H9 (cell line): ENCODE results near the gene HS1BP3. TPM values are rescaled to one million over a fixed set of nuclear protein-coding genes. Genes with fewer than 3 reads are reported as not detected.
A peak's percentile ranks its signal among the peaks of the same experiment; 100 is the strongest.

Experiments used
- DNase-seq: peaks from one replicate; pipeline ENCODE4 v3.0.0-alpha.2; 2017
- H2AFZ ChIP-seq: one replicate; pipeline ENCODE4 v1.6.1; 2013; ENCODE audit warnings: mild to moderate bottlenecking, low read length, control low read depth, moderate library complexity
- H2AK5ac ChIP-seq: 2 replicates; pipeline ENCODE4 v1.6.1; 2013; ENCODE audit warnings: low read length, control low read depth, mixed read lengths; ENCODE audit not compliant: insufficient read length
- H2BK120ac ChIP-seq: one replicate; pipeline ENCODE4 v1.6.1; 2013; ENCODE audit warnings: low read depth, mild to moderate bottlenecking, low read length, control low read depth, inconsistent platforms; ENCODE audit not compliant: poor library complexity, severe bottlenecking
- H2BK12ac ChIP-seq: 2 replicates; pipeline ENCODE4 v1.6.1; 2013; ENCODE audit warnings: low read length, control low read depth, mixed read lengths, low read depth; ENCODE audit not compliant: insufficient read length
- H2BK15ac ChIP-seq: 2 replicates; pipeline ENCODE4 v1.6.1; 2013; ENCODE audit warnings: low read depth, low read length, control low read depth
- H2BK20ac ChIP-seq: one replicate; pipeline ENCODE4 v1.6.1; 2013; ENCODE audit warnings: low read depth, mild to moderate bottlenecking, low read length, control low read depth, inconsistent platforms; ENCODE audit not compliant: poor library complexity, severe bottlenecking
- H2BK5ac ChIP-seq: 2 replicates; pipeline ENCODE4 v1.6.1; 2013; ENCODE audit warnings: low read length, control low read depth, mixed read lengths; ENCODE audit not compliant: insufficient read length
- H3K14ac ChIP-seq: 2 replicates; pipeline ENCODE4 v1.6.1; 2013; ENCODE audit warnings: low read length, control low read depth; ENCODE audit not compliant: insufficient read depth
- H3K18ac ChIP-seq: 2 replicates; pipeline ENCODE4 v1.6.1; 2013; ENCODE audit warnings: low read depth, mild to moderate bottlenecking, mixed read lengths, low read length, control low read depth; ENCODE audit not compliant: insufficient read length
- H3K23ac ChIP-seq: 2 replicates; pipeline ENCODE4 v1.6.1; 2013; ENCODE audit warnings: low read length, control low read depth, mixed read lengths, low read depth; ENCODE audit not compliant: insufficient read length
- H3K23me2 ChIP-seq: 2 replicates; pipeline ENCODE4 v1.6.1; 2013; ENCODE audit warnings: low read depth, mild to moderate bottlenecking, mixed read lengths, low read length, control low read depth; ENCODE audit not compliant: insufficient read length, poor library complexity, severe bottlenecking
- H3K27ac ChIP-seq: 2 replicates; pipeline ENCODE4 v1.5.1; 2013; ENCODE audit warnings: low read length, control low read depth, mixed read lengths, low read depth; ENCODE audit not compliant: insufficient read length
- H3K27me3 ChIP-seq: 2 replicates; pipeline ENCODE4 v1.6.1; 2013; ENCODE audit warnings: low read length, control low read depth, inconsistent platforms; ENCODE audit not compliant: insufficient read depth
- H3K4ac ChIP-seq: 2 replicates; pipeline ENCODE4 v1.6.1; 2013; ENCODE audit warnings: low read depth, mild to moderate bottlenecking, control low read depth, inconsistent platforms, low read length, moderate library complexity
- H3K4me1 ChIP-seq: 2 replicates; pipeline ENCODE4 v1.6.1; 2013; ENCODE audit warnings: low read length, control low read depth, inconsistent platforms; ENCODE audit not compliant: insufficient read depth
- H3K4me2 ChIP-seq: 2 replicates; pipeline ENCODE4 v1.6.1; 2013; ENCODE audit warnings: low read length, control low read depth, mixed read lengths; ENCODE audit not compliant: insufficient read length, insufficient read depth
- H3K56ac ChIP-seq: 2 replicates; pipeline ENCODE4 v1.6.1; 2013; ENCODE audit warnings: low read depth, mild to moderate bottlenecking, mixed read lengths, low read length, control low read depth; ENCODE audit not compliant: insufficient read length
- H3K79me1 ChIP-seq: 2 replicates; pipeline ENCODE4 v1.6.1; 2013; ENCODE audit warnings: low read depth, mild to moderate bottlenecking, moderate library complexity, low read length, control low read depth, inconsistent platforms; ENCODE audit not compliant: insufficient read depth, poor library complexity, severe bottlenecking
- H3K79me2 ChIP-seq: 2 replicates; pipeline ENCODE4 v1.6.1; 2013; ENCODE audit warnings: low read length, control low read depth, inconsistent platforms; ENCODE audit not compliant: insufficient read depth
- H3K9ac ChIP-seq: 2 replicates; pipeline ENCODE4 v1.6.1; 2013; ENCODE audit warnings: low read length, control low read depth, mixed read lengths; ENCODE audit not compliant: insufficient read length; ENCODE audit errors: extremely low read depth
- H3K9me3 ChIP-seq: one replicate; pipeline ENCODE4 v1.6.1; 2013; ENCODE audit warnings: low read depth, low read length, inconsistent platforms; ENCODE audit not compliant: control insufficient read depth
- H3T11ph ChIP-seq: one replicate; pipeline ENCODE4 v1.6.1; 2013; ENCODE audit warnings: mild to moderate bottlenecking, low read length, control low read depth, inconsistent platforms
- H4K20me1 ChIP-seq: one replicate; pipeline ENCODE4 v1.6.1; 2013; ENCODE audit not compliant: control insufficient read depth, insufficient read length, insufficient read depth
- H4K5ac ChIP-seq: 2 replicates; pipeline ENCODE4 v1.6.1; 2013; ENCODE audit warnings: low read depth, mild to moderate bottlenecking, mixed read lengths, low read length, control low read depth; ENCODE audit not compliant: insufficient read length
- H4K8ac ChIP-seq: replicated peaks from 2 replicates; pipeline ENCODE4 v1.6.1; 2013; ENCODE audit warnings: low read length, control low read depth, mixed read lengths, low read depth; ENCODE audit not compliant: insufficient read length
- H4K91ac ChIP-seq: 2 replicates; pipeline ENCODE4 v1.6.1; 2013; ENCODE audit warnings: low read depth, mild to moderate bottlenecking, moderate library complexity, mixed read lengths, low read length, control low read depth; ENCODE audit not compliant: insufficient read length
- H3K27ac Mint-ChIP-seq, 3 experiments: 2 replicates in 2 of 3; 3 replicates in 1 of 3; pipeline ENCODE4 v1.8.0; 2020 to 2021; ENCODE audit warnings: mixed read lengths in 3 of 3, mild to moderate bottlenecking in 1 of 3, moderate library complexity in 1 of 3
- H3K27me3 Mint-ChIP-seq: 2 replicates; pipeline ENCODE4 v1.8.0; 2021; ENCODE audit warnings: low read depth, mild to moderate bottlenecking, moderate library complexity, mixed read lengths
- H3K36me3 Mint-ChIP-seq, 3 experiments: 2 replicates in 2 of 3; 3 replicates in 1 of 3; pipeline ENCODE4 v1.8.0; 2020 to 2021; ENCODE audit warnings: low read depth in 3 of 3, mixed read lengths in 3 of 3; ENCODE audit not compliant: insufficient read depth in 1 of 3
- H3K4me1 Mint-ChIP-seq, 2 experiments: 2 replicates each; pipeline ENCODE4 v1.8.0; 2020; ENCODE audit warnings: mixed read lengths in 2 of 2
- H3K4me3 Mint-ChIP-seq, 2 experiments: 2 replicates in 1 of 2; 3 replicates in 1 of 2; pipeline ENCODE4 v1.8.0; 2020 to 2021; ENCODE audit warnings: mild to moderate bottlenecking in 2 of 2, mixed read lengths in 2 of 2, moderate library complexity in 1 of 2
- H3K9me3 Mint-ChIP-seq, 2 experiments: 2 replicates in 1 of 2; 3 replicates in 1 of 2; pipeline ENCODE4 v1.8.0; 2020; ENCODE audit warnings: mild to moderate bottlenecking in 2 of 2, mixed read lengths in 2 of 2, moderate library complexity in 1 of 2
- CTCF ChIP-seq: fragments of 200-600 bp; sonication (generic); conservative IDR thresholded peaks from 3 replicates; pipeline ENCODE4 v1.8.0; 2021; ENCODE audit warnings: antibody characterized with exemption, mild to moderate bottlenecking
- WGBS: extraction: QIAGEN DNeasy Blood & Tissue Kit; methylation state at CpG from one replicate; pipeline ENCODE4 v1.1.7; 2013; ENCODE audit warnings: missing lambda C conversion rate, low lambda C conversion rate, mixed read lengths; ENCODE audit not compliant: insufficient read length; ENCODE audit errors: extremely low coverage; 5-methylcytosine and 5-hydroxymethylcytosine counted together
- total RNA-seq: library from RNA; stranded (reverse); gene quantifications from 2 replicates; pipeline ENCODE4 v1.2.1, GENCODE V29; 2021

The HS1BP3 gene
- total RNA-seq, 1 experiment from 2014 or later = 11.1 TPM

- H3K14ac ChIP-seq = no peak overlapping the region; the same call in 1 of the 2 replicates
- H3K27ac ChIP-seq = no peak overlapping the region
- Mint-ChIP-seq H3K4me1 (peaks cover 25 to 28% of the 10 kb centered on the region in 2 experiments), H3K9me3 (no peaks in the 10 kb centered on the region), H3K27ac (no peak overlapping the region), H3K4me3 (peak overlapping the region; percentile 57 to 82; a peak in 3 of 5 replicates), H3K27me3 (peaks cover 28% of the 10 kb centered on the region), H3K36me3 (peaks cover 0 to 2% (median 0%) of the 10 kb centered on the region in 3 experiments; a peak in 2 of 7 replicates)
- H2BK120ac ChIP-seq = no peak overlapping the region
- no peaks in the 10 kb centered on the region for H3K27me3 ChIP-seq
- no peaks in the 10 kb centered on the region for H3K9me3 ChIP-seq
- no peaks in the 10 kb centered on the region; the same call in 1 of the 2 replicates for H3K4me1 ChIP-seq
- H2BK20ac ChIP-seq = no peak overlapping the region
- no peak overlapping the region for H4K8ac ChIP-seq
- no peak overlapping the region for H3K56ac ChIP-seq
- no peak overlapping the region for H2AK5ac ChIP-seq
- no peaks in the 10 kb centered on the region for H3K79me1 ChIP-seq
- no peak overlapping the region for H2BK15ac ChIP-seq
- H3K23me2 ChIP-seq = peaks cover 5% of the 10 kb centered on the region
- no peak overlapping the region for H2BK12ac ChIP-seq
- no peak overlapping the region for H2BK5ac ChIP-seq
- no CpG with 5 or more reads among the region's 11 CpGs for WGBS
- H3K23ac ChIP-seq = no peak overlapping the region
- H3K9ac ChIP-seq = no peak overlapping the region
- no peak overlapping the region for H4K91ac ChIP-seq
- H3K18ac ChIP-seq = no peak overlapping the region
- H3T11ph ChIP-seq = no peak overlapping the region
- no peak overlapping the region for H2AFZ ChIP-seq
- H3K79me2 ChIP-seq = no peaks in the 10 kb centered on the region
- H3K4me2 ChIP-seq = no peak overlapping the region
- H3K4ac ChIP-seq = no peak overlapping the region
- no peak for DNase-seq
- no peak overlapping the region for H4K5ac ChIP-seq
- H4K20me1 ChIP-seq = no peaks in the 10 kb centered on the region
- no peak for TF ChIP-seq CTCF
These were observed 1.3 kb downstream of the HS1BP3 start for GRCh38 chr2:20649576-20649975.
